ENCODE measurements around the gene HGD.
"Not testable (repeated sequence)": the region's sequence is repeated elsewhere in the genome, so short reads cannot be mapped to it uniquely, and the experiment has no call there.

HGD gene

GRCh38 chr3:120637851-120638559 is 44.0 kb downstream of the HGD start:
- no peak for DNase-seq

GRCh38 chr3:120636795-120637401 is 45.1 kb downstream of the HGD start:
- no peak for DNase-seq

GRCh38 chr3:120634539-120634938 is 47.5 kb downstream of the HGD start:
- no peak for DNase-seq

- no peak for DNase-seq
Observed at GRCh38 chr3:120625159-120625586, 56.9 kb downstream of the HGD start.

- DNase-seq = no peak
Observed at GRCh38 chr3:120623727-120624093, 58.3 kb downstream of the HGD start.

- no peak for DNase-seq
Observed at GRCh38 chr3:120622870-120623726, 58.9 kb downstream of the HGD start.

- no peak for DNase-seq
Observed at GRCh38 chr3:120622457-120622856, 59.6 kb downstream of the HGD start.

GRCh38 chr3:120616745-120617144 is 65.3 kb downstream of the HGD start:
- DNase-seq = not testable (repeated sequence)

GRCh38 chr3:120615847-120616609 is 66.0 kb downstream of the HGD start:
- DNase-seq = no peak

GRCh38 chr3:120614765-120615164 is 67.3 kb downstream of the HGD start:
- no peak for DNase-seq

- DNase-seq = no peak
Observed at GRCh38 chr3:120608506-120608905, 73.5 kb downstream of the HGD start.

GRCh38 chr3:120604784-120605183 is 77.3 kb downstream of the HGD start:
- no peak for DNase-seq

- DNase-seq = no peak
Observed at GRCh38 chr3:120604382-120604781, 77.7 kb downstream of the HGD start.

GRCh38 chr3:120602682-120603081 is 79.4 kb downstream of the HGD start:
- DNase-seq = no peak

- DNase-seq = no peak
Observed at GRCh38 chr3:120601554-120601953, 80.5 kb downstream of the HGD start.

- DNase-seq = no peak
Observed at GRCh38 chr3:120599211-120599610, 82.8 kb downstream of the HGD start.

- DNase-seq = no peak
Observed at GRCh38 chr3:120597445-120598049, 84.5 kb downstream of the HGD start.

GRCh38 chr3:120596853-120597223 is 85.2 kb downstream of the HGD start:
- no peak for DNase-seq

- DNase-seq = peak; percentile 97
Observed at GRCh38 chr3:120596116-120596852, 85.8 kb downstream of the HGD start, which contains the start of gene NDUFB4. Gene NDUFB4, plus strand, starts transcription at chr3:120596336. Its CDS starts 24 bp downstream, at chr3:120596360.

GRCh38 chr3:120595788-120596115 is 86.3 kb downstream of the HGD start:
- DNase-seq = no peak

- DNase-seq = no peak
Observed at GRCh38 chr3:120587332-120587975, 94.6 kb downstream of the HGD start.

All from NCI-H2107 (cell line).